GM12892 (cell line): ENCODE measurements around the gene NKD2.

Source experiments
- POLR2A ChIP-seq: IDR thresholded peaks from 2 replicates; pipeline ENCODE4 v1.6.1; 2011; ENCODE audit warnings: low read depth, low read length, control low read depth
- POLR2AphosphoS5 ChIP-seq: IDR thresholded peaks from 2 replicates; pipeline ENCODE4 v1.6.1; 2011; ENCODE audit warnings: low read depth, low read length, control low read depth
- TAF1 ChIP-seq: IDR thresholded peaks from 2 replicates; pipeline ENCODE4 v1.6.1; 2011; ENCODE audit warnings: low read depth, mild to moderate bottlenecking, control low read depth, low read length, borderline replicate concordance

- TF ChIP-seq POLR2A (no peak), POLR2AphosphoS5 (no peak), TAF1 (no peak)
Observed at GRCh38 chr5:1037671-1038416, 29.2 kb downstream of the NKD2 start.
